NOMO-1 treated with DMSO at 0.1 percent for 48 hours (cell line): ENCODE data around the gene CAPN13.

Source experiments
- DNase-seq: peaks from one replicate; lab custom pipeline; 2025; ENCODE audit not compliant: unreplicated experiment; lab: John Stamatoyannopoulos, UW

CAPN13 gene

GRCh38 chr2:30684516-30684915 lies 122.7 kb downstream of the CAPN13 start:
- DNase-seq: peak; percentile 15

GRCh38 chr2:30684026-30684425 lies 123.2 kb downstream of the CAPN13 start:
- no peak for DNase-seq

- peak; percentile 39 for DNase-seq
Measured at GRCh38 chr2:30683236-30683956, 123.8 kb downstream of the CAPN13 start.

- no peak for DNase-seq
Measured at GRCh38 chr2:30681022-30681421, 126.2 kb downstream of the CAPN13 start.

GRCh38 chr2:30680121-30680520 lies 127.1 kb downstream of the CAPN13 start:
- no peak for DNase-seq

- DNase-seq: no peak
Measured at GRCh38 chr2:30679426-30680088, 127.7 kb downstream of the CAPN13 start.

- no peak for DNase-seq
Measured at GRCh38 chr2:30678410-30679137, 128.7 kb downstream of the CAPN13 start.

- no peak for DNase-seq
Measured at GRCh38 chr2:30677861-30678385, 129.3 kb downstream of the CAPN13 start.

- DNase-seq: no peak
Measured at GRCh38 chr2:30677231-30677630, 130.0 kb downstream of the CAPN13 start.

- DNase-seq: no peak
Measured at GRCh38 chr2:30675758-30676157, 131.5 kb downstream of the CAPN13 start.

GRCh38 chr2:30673127-30673526 lies 134.1 kb downstream of the CAPN13 start:
- no peak for DNase-seq
